SIG-M5 (cell line): ENCODE data around the gene ASB16.
A peak's percentile ranks its signal among the peaks of the same experiment; 100 is the strongest.
"Not testable (repeated sequence)": the region's sequence is repeated elsewhere in the genome, so short reads cannot be mapped to it uniquely, and the experiment has no call there.

ENCODE experiments used
- DNase-seq: peaks from one replicate; lab custom pipeline; 2025; lab: John Stamatoyannopoulos, UW

The ASB16 gene, protein sequence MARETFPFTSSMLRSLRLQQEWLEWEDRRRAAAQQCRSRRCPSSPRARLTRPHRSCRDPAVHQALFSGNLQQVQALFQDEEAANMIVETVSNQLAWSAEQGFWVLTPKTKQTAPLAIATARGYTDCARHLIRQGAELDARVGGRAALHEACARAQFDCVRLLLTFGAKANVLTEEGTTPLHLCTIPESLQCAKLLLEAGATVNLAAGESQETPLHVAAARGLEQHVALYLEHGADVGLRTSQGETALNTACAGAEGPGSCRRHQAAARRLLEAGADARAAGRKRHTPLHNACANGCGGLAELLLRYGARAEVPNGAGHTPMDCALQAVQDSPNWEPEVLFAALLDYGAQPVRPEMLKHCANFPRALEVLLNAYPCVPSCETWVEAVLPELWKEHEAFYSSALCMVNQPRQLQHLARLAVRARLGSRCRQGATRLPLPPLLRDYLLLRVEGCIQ

DNA sequence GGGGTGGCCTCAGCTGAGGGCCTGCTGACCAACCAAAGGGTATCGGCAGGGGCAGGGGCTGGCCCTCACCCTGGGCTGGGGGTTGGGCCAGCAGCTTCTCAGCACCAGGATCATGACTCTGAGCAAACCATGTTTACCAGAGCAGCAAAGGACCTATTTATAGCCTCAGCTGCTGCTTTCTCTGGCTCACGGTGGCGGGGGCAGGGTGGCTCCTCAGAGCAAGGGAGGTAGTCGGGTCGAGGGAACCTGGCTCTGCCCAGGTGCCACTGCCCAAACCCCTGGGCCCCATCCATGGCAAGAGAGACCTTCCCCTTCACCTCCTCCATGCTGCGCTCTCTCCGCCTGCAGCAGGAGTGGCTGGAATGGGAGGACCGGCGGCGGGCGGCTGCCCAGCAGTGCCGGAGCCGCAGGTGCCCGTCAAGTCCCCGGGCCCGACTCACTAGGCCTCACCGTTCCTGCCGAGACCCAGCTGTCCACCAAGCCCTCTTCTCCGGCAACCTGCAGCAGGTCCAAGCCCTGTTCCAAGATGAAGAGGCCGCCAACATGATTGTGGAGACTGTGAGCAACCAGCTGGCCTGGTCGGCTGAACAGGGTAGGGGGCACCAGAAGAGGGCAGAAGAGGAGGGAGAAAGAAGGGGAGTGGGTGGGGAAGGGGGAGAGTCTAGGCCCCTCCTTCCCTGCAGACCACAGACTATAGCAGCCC, at the start of gene ASB16:
Gene ASB16 (plus strand): TSS at position 206 of the 703 bp plus-strand sequence. CDS start 86 bp downstream, at position 292.
- DNase-seq: no peak

GRCh38 chr17:44120851-44121605, 49.5 kb upstream of the ASB16 start:
- no peak for DNase-seq

DNA sequence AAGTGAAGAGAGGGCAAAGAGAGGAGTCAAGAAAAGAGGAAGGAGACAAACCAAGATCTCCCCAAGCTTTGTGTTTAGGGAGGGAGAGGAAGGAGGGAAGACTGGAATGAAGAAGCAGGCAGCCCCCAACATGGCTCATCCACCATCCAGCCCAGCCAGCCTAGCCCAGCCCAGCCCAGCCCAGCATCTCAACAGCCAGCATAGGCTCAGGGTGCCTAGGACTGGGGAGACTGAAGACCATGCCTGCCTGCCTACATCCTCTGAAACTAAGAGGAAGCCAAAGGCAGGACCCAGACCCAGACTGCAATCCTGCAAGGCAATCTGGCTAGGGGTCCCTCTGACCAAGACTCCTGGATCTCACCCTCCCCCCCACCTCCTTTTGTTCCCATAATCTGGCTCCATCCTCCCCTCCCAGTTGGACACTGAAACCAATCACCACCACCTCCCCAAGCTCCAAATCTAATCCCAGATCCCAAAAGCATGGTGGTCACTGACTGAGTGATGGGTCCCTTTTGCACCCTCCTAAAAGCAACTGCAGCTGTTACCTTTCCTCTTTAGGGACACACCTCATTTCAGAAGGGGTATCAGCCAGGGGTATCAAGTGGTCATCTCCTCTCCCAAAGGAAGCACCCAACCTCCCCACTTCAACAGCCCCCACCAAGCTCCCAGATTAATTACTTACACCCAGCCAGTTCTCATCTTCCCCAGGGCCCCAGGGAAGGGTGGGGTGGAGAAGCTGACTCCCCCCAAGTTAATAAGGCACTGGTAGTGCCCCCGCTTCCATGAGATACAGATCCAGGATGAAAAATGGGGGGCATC, 48.3 kb upstream of the ASB16 start:
- DNase-seq: no peak

DNA sequence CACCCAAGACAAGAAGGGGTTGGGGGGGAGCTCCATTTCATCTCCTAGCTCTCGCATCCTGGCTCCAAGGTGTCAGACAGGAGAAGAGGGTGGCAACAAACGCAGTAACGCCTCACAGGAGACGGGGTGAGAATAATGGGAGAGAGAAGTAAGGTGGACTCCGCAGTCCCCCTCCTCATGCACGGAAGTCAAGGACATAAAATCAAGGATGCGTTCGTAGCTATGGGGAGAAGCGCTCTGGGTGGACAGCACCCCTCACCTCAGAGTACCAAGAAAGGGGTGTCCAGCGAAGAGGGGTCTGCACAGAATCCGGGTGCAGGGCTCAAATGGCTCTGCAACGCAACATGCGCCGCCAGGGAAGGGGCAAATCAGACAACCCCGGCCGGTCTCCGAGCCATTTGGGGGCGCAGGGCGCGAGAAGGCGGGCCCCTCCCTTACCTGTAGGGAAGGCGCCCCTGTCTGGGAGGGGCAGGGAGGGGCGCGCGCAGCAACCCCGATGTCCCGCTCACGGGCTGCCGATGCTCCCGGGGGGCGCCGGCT, 47.6 kb upstream of the ASB16 start:
- DNase-seq: no peak

DNA sequence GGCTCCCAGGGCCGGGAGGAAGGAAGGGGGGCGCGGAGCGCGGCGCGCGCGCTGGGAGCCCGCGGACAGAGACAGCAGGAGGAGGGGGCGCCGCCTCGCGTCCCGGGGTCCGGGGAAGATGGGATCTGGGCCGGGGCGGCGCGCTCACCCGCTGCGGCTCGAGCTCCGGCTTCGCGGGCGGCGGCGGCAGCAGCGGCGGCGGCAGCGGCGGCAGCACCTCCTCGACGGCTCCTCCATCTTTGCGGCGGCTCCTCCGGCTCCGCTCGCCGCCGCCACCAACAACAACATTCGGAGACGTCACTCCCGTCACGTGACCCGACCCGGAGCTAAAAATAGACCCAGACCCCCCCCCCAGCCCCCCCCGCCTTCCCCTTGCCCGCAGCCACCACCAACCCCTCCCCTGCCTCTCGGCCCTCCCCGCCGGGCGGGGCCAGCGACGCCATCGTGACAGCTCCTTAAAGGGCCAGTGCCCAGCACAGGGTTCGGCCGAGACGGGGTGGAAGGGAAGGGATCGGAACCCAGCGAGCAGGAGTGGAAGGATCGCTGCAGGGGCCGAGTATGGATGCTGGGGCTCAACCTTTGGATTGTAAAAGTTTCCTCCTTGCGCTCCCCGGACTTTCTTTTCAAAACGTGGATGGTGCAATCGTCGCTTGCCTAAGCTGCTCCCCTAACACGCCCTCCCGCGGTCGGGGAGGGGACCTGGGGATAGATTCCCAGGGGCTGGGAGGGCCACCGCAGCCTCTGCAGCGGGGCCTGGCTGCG, 47.0 kb upstream of the ASB16 start, which contains the start of gene HDAC5:
Gene HDAC5 (minus strand): TSS at position 286 of the 762 bp plus-strand sequence. CDS start 6,126 bp downstream, outside the sequence.
- DNase-seq: peak; percentile 49

DNA sequence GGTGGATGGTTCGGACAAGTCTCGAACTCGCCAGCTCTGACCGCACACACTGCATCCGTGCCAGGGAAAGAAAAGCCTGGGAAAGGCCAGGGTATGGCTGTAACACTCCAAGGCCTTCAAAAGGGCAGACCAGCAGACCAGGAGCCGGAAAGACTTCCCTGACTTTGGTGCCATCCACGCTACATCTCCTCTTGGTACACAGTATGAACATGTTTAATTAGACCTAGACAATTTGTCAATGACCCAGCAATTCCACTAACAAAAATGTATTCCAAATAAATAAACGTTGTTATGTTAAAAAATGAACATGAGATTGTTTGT, 46.4 kb upstream of the ASB16 start:
- DNase-seq: no peak

DNA sequence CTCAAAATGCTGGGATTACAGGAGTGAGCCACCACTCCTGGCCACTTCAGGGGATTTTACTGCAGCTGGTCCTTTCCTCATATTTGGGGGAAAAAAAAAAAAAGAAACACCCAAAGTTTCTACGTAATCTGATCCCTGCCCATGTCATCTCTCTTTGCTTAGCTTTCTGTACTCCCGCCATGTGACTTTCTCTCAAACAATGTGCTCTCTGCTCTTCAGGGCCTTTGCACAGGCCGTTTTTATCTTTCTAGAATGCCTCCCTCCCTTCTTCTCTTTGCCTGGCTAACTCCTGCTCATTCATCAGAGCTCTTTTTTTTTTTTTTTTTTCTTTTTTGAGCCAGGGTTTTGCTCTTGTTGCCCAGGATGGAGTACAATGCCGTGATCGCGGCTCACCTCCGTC, 42.1 kb upstream of the ASB16 start:
- no peak for DNase-seq

DNA sequence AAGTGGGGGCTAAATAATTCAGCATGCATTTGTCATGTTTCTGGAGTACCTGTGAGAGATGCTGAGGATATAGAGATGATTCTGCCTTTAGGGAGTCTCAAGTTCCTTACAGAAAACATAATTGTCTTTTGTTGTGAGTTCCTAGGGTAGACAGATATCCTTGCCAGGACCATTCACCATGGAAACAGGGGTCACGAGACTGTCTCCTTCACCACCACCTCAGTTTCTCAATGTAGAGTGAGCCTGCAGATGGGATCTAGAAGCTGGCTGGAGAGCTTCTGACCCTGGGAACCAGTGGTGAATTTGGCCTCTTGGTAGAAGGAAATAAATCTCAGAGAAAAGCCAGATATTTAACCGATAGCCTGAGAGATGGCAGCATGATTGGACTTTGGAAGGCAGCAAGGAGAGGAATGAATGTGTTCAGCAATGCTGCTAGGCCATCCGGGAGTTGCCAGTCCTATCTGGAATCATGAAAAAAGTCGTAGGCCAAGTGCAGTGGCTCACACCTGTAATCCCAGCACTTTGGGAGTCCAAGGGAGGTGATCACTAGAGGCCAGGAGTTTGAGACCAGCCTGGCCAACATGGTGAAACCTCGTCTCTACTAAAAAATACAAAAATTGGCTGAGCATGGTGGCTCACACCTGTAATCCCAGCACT, 39.7 kb upstream of the ASB16 start:
- DNase-seq: no peak

GRCh38 chr17:44131372-44131771, 39.1 kb upstream of the ASB16 start:
- DNase-seq: not testable (repeated sequence)

DNA sequence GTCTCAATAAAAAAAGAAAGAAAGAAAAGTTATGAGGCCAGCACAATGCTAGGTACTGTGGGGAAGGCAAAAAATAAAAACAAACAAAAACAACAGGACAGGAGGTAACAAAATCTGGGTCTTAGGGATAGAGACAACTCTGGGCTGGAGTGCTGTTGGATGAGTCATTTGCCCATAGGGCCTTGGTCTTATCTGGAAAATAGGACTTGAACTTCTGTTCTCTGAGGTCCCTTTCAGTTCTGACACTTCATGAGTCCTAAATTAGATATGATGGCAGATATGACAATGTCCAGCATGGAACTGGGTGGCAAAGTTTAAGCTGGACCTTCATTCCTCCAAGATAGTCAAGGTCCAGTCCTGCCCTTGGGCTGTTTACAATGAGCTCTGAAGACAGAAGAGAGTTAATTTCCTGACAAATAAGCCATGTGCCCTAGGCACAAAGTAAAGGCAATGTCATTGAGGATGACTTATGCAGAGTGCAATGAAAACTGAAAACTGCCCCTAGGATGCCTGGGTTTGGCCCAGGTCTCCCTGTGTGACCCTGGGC, 38.2 kb upstream of the ASB16 start:
- no peak for DNase-seq

- DNase-seq: no peak
Measured at GRCh38 chr17:44133918-44134476, 36.5 kb upstream of the ASB16 start.

- no peak for DNase-seq
Measured at GRCh38 chr17:44134752-44135568, 35.5 kb upstream of the ASB16 start.

GRCh38 chr17:44137891-44138709, 32.4 kb upstream of the ASB16 start:
- DNase-seq: peak; percentile 79

DNA sequence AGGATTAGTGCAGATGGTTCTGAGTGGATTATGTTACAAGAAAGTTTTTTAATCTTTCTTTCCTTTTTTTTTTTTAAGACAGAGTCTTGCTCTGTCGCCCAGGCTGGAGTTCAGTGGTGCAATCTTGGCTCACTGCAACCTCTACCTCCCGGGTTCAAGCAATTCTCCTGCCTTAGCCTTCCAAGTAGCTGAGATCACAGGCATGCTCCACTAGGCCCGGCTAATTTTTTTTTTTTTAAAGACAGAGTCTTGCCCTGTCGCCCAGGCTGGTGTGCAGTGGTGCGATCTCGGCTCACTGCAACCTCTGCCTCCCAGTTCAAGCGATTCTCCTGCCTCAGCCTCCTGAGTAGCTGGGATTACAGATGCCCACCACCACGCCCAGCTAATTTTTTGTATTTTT, 26.6 kb upstream of the ASB16 start:
- DNase-seq: not testable (repeated sequence)

- no peak for DNase-seq
Measured at GRCh38 chr17:44144966-44145739, 25.4 kb upstream of the ASB16 start.

DNA sequence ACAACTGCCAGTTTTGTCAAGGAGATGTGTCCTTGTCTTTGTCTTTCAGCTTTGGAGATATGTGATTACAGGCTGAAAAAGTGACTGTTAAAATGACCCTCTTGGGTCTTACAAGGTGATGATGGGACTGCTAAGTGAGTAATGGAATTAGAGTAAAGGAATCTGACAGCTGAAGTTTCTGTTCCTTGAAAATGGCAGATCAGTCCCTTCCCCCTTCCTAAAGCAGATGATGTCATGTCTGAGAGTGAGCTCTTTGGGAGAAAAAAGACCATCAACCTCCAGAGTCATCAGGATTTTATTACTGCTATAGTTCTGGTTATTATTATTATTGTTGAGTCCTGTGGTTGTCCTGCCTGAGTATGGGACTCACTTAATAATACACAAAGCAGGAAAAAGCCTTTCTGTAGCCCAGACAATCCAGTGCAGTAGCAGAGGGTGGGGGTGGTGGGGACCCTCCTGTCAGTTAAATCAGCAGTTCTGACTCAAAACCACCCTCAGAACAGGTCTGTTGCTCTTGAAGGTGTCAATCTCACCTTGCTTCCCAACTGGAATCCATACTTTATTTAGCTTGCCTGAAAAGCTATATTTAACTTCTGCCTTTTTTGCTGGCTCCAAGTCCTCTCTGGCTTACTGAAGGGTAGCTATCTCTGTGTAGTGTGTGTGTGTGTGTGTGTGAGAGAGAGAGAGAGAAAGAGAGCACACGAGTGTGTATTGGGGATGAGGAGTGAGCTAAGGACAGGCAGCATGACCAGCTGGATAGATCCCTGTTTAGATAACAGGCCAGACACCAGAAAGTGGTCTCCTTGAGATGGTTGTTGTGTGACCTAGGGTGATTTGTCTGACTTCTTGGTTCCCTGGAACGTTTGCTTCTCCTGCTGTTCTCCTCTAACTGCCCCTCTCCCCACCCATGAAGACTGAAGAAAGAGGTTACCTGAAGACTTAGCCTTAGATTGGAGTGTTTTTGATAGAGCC, 23.8 kb upstream of the ASB16 start:
- no peak for DNase-seq
